A549 treated with CORT108297 at 1 μM for 4 hours (cell line): ENCODE measurements around the gene SLC16A9. TPM values are rescaled to one million over a fixed set of nuclear protein-coding genes. Genes with fewer than 3 reads are reported as not detected.

ENCODE experiments used
- total RNA-seq: library from RNA; stranded (reverse); fragments of 200-300 nt; extraction: Qiagen RNA extraction; gene quantifications from 5 replicates; pipeline ENCODE4 v1.2.3, GENCODE V29; 2022

SLC16A9 gene
- 0.06 to 0.09 TPM (median 0.07 TPM) in 5 replicates for total RNA-seq

GRCh38 chr10:59709395-59710125, at the start of gene SLC16A9:
Gene SLC16A9, minus strand, starts transcription at chr10:59709850. Its CDS starts 25,559 bp downstream, at chr10:59684291.

GRCh38 chr10:59753267-59753666, 43.6 kb upstream of the SLC16A9 start, which contains the start of gene MRLN:
Gene MRLN, minus strand, starts transcription at chr10:59753455.

Other genes starting within 250 kb of the SLC16A9 start
- not detected in 5 replicates for gene MRLN, start 43.6 kb upstream of the SLC16A9 start, total RNA-seq
- gene CCDC6, start 196.7 kb upstream of the SLC16A9 start, total RNA-seq = 22.6 to 25.5 TPM (median 23.7 TPM) in 5 replicates